ENCODE results near the gene MME. TPM values are rescaled to one million over a fixed set of nuclear protein-coding genes. Genes with fewer than 3 reads are reported as not detected.

MME gene
- total RNA-seq, 1 donor: 479 TPM

- peak; percentile 57 for DNase-seq (ENCODE audit: low read depth)
- no peak for TF ChIP-seq CTCF (IDR thresholded peaks at IDR 0.05; ENCODE audit: insufficient read depth, low read depth, low read length)
- peak overlapping the region; percentile 88 for H3K4me3 ChIP-seq (ENCODE audit: low read depth, low read length)
These were observed 1.2 kb upstream of the MME start for GRCh38 chr3:155078711-155079467.

GRCh38 chr3:155079468-155079745 is 712 bp upstream of the MME start:
- DNase-seq (ENCODE audit: low read depth): peak; percentile 71
- TF ChIP-seq CTCF (IDR thresholded peaks at IDR 0.05; ENCODE audit: insufficient read depth, low read depth, low read length): no peak
- peak overlapping the region; percentile 88 for H3K4me3 ChIP-seq (ENCODE audit: low read depth, low read length)

- TF ChIP-seq CTCF (IDR thresholded peaks at IDR 0.05; ENCODE audit: insufficient read depth, low read depth, low read length): no peak
- H3K4me3 ChIP-seq (ENCODE audit: low read depth, low read length): peak overlapping the region; percentile 88
- DNase-seq (ENCODE audit: low read depth): peak; percentile 52
These were observed 573 bp downstream of the MME start for GRCh38 chr3:155080692-155081091.

- no peak for DNase-seq (ENCODE audit: low read depth)
- TF ChIP-seq CTCF (IDR thresholded peaks at IDR 0.05; ENCODE audit: insufficient read depth, low read depth, low read length): no peak
- H3K4me3 ChIP-seq (ENCODE audit: low read depth, low read length): peak overlapping the region; percentile 88
These were observed 3.3 kb downstream of the MME start for GRCh38 chr3:155083313-155083905.

GRCh38 chr3:155084567-155084966 is 4.4 kb downstream of the MME start:
- TF ChIP-seq CTCF (IDR thresholded peaks at IDR 0.05; ENCODE audit: insufficient read depth, low read depth, low read length): no peak
- peak overlapping the region; percentile 88 for H3K4me3 ChIP-seq (ENCODE audit: low read depth, low read length)
- no peak for DNase-seq (ENCODE audit: low read depth)

GRCh38 chr3:155086051-155086450 is 5.9 kb downstream of the MME start:
- DNase-seq (ENCODE audit: low read depth): no peak
- no peak for TF ChIP-seq CTCF (IDR thresholded peaks at IDR 0.05; ENCODE audit: insufficient read depth, low read depth, low read length)

More at GRCh38 chr3:155086051-155086450, 5.9 kb downstream of the MME start:
- H3K4me3 ChIP-seq (ENCODE audit: low read depth, low read length): no peak overlapping the region
